ENCODE measurements around the gene KCNG4. TPM values are rescaled to one million over a fixed set of nuclear protein-coding genes. Genes with fewer than 3 reads are reported as not detected.

The KCNG4 gene
- polyA plus RNA-seq, 1 donor from 2014 or later = not detected

GRCh38 chr16:84252184-84252583 lies 12.4 kb upstream of the KCNG4 start:
- Mint-ChIP-seq H3K36me3 (peaks cover 2% of the 10 kb centered on the region), H3K27me3 (peaks cover 6% of the 10 kb centered on the region), H3K4me1 (peaks cover 0 to 3% (median 2%) of the 10 kb centered on the region in 3 donors), H3K27ac (no peak overlapping the region), H3K4me3 (no peak overlapping the region), H3K9me3 (peaks cover 0 to 7% (median 0%) of the 10 kb centered on the region in 3 donors)

- Mint-ChIP-seq H3K27ac (no peak overlapping the region), H3K27me3 (peaks cover 10% of the 10 kb centered on the region), H3K36me3 (peaks cover 2% of the 10 kb centered on the region), H3K4me1 (no peaks in the 10 kb centered on the region), H3K9me3 (peaks cover 0 to 7% (median 7%) of the 10 kb centered on the region in 3 donors), H3K4me3 (no peak overlapping the region)
These were observed 8.0 kb upstream of the KCNG4 start for GRCh38 chr16:84247844-84248243.

GRCh38 chr16:84247331-84247730 lies 7.5 kb upstream of the KCNG4 start:
- Mint-ChIP-seq H3K4me3 (no peak overlapping the region), H3K9me3 (peaks cover 0 to 7% (median 7%) of the 10 kb centered on the region in 3 donors), H3K27me3 (peaks cover 13% of the 10 kb centered on the region), H3K27ac (no peak overlapping the region), H3K36me3 (peaks cover 2% of the 10 kb centered on the region), H3K4me1 (no peaks in the 10 kb centered on the region)

- no peak overlapping the region for H3K4me3 Mint-ChIP-seq
- peaks cover 11% of the 10 kb centered on the region for H3K27me3 Mint-ChIP-seq
- H3K9me3 Mint-ChIP-seq = peaks cover 0 to 7% (median 7%) of the 10 kb centered on the region in 3 donors
- peaks cover 2% of the 10 kb centered on the region for H3K36me3 Mint-ChIP-seq
- no peaks in the 10 kb centered on the region for H3K4me1 Mint-ChIP-seq
- no peak overlapping the region for H3K27ac Mint-ChIP-seq
These were observed 6.9 kb upstream of the KCNG4 start for GRCh38 chr16:84246679-84247077.

- Mint-ChIP-seq H3K27me3 (peaks cover 15% of the 10 kb centered on the region), H3K27ac (no peak overlapping the region), H3K4me1 (no peaks in the 10 kb centered on the region), H3K9me3 (peaks cover 0 to 7% (median 4%) of the 10 kb centered on the region in 3 donors), H3K4me3 (no peak overlapping the region), H3K36me3 (peaks cover 2% of the 10 kb centered on the region)
These were observed 6.3 kb upstream of the KCNG4 start for GRCh38 chr16:84245956-84246678.

- Mint-ChIP-seq H3K27me3 (peaks cover 19% of the 10 kb centered on the region), H3K9me3 (peaks cover 0 to 7% (median 4%) of the 10 kb centered on the region in 3 donors), H3K4me3 (no peak overlapping the region), H3K27ac (no peak overlapping the region), H3K36me3 (peaks cover 2% of the 10 kb centered on the region), H3K4me1 (no peaks in the 10 kb centered on the region)
These were observed 4.9 kb upstream of the KCNG4 start for GRCh38 chr16:84244728-84245127.

GRCh38 chr16:84243732-84244131 lies 3.9 kb upstream of the KCNG4 start:
- H3K9me3 Mint-ChIP-seq = peaks cover 0 to 7% (median 4%) of the 10 kb centered on the region in 3 donors
- H3K27ac Mint-ChIP-seq = no peak overlapping the region
- H3K4me3 Mint-ChIP-seq = no peak overlapping the region
- peaks cover 19% of the 10 kb centered on the region for H3K27me3 Mint-ChIP-seq
- H3K36me3 Mint-ChIP-seq = peaks cover 2% of the 10 kb centered on the region
- H3K4me1 Mint-ChIP-seq = no peaks in the 10 kb centered on the region

GRCh38 chr16:84242839-84243238 lies 3.0 kb upstream of the KCNG4 start:
- Mint-ChIP-seq H3K36me3 (no peaks in the 10 kb centered on the region), H3K9me3 (peaks cover 0 to 7% (median 4%) of the 10 kb centered on the region in 3 donors), H3K4me3 (no peak overlapping the region), H3K27me3 (peaks cover 19% of the 10 kb centered on the region), H3K27ac (no peak overlapping the region), H3K4me1 (no peaks in the 10 kb centered on the region)

GRCh38 chr16:84241778-84242177 lies 2.0 kb upstream of the KCNG4 start:
- no peaks in the 10 kb centered on the region for H3K36me3 Mint-ChIP-seq
- peak overlapping the region in 1 of 4 donors; percentile 59 for H3K4me3 Mint-ChIP-seq
- H3K4me1 Mint-ChIP-seq = no peaks in the 10 kb centered on the region
- no peak overlapping the region for H3K27ac Mint-ChIP-seq
- peaks cover 0 to 7% (median 4%) of the 10 kb centered on the region in 3 donors for H3K9me3 Mint-ChIP-seq
- H3K27me3 Mint-ChIP-seq = peaks cover 21% of the 10 kb centered on the region

- H3K9me3 Mint-ChIP-seq = peaks cover 0 to 7% (median 4%) of the 10 kb centered on the region in 3 donors
- H3K27ac Mint-ChIP-seq = no peak overlapping the region
- peaks cover 21% of the 10 kb centered on the region for H3K27me3 Mint-ChIP-seq
- no peaks in the 10 kb centered on the region for H3K36me3 Mint-ChIP-seq
- H3K4me1 Mint-ChIP-seq = no peaks in the 10 kb centered on the region
- H3K4me3 Mint-ChIP-seq = no peak overlapping the region
These were observed 643 bp upstream of the KCNG4 start for GRCh38 chr16:84240455-84240854.

GRCh38 chr16:84239141-84239769 lies 557 bp downstream of the KCNG4 start:
- no peaks in the 10 kb centered on the region for H3K4me1 Mint-ChIP-seq
- peaks cover 0 to 4% (median 4%) of the 10 kb centered on the region in 3 donors for H3K9me3 Mint-ChIP-seq
- no peak overlapping the region for H3K27ac Mint-ChIP-seq
- H3K4me3 Mint-ChIP-seq = no peak overlapping the region
- peaks cover 21% of the 10 kb centered on the region for H3K27me3 Mint-ChIP-seq
- H3K36me3 Mint-ChIP-seq = no peaks in the 10 kb centered on the region

- Mint-ChIP-seq H3K4me1 (no peaks in the 10 kb centered on the region), H3K9me3 (peaks cover 0 to 2% (median 0%) of the 10 kb centered on the region in 3 donors), H3K4me3 (no peak overlapping the region), H3K36me3 (no peaks in the 10 kb centered on the region), H3K27me3 (peaks cover 17% of the 10 kb centered on the region), H3K27ac (no peak overlapping the region)
These were observed 1.6 kb downstream of the KCNG4 start for GRCh38 chr16:84237994-84238750.

GRCh38 chr16:84236671-84237070 lies 3.1 kb downstream of the KCNG4 start:
- Mint-ChIP-seq H3K9me3 (peaks cover 0 to 2% (median 0%) of the 10 kb centered on the region in 3 donors), H3K36me3 (no peaks in the 10 kb centered on the region), H3K27me3 (peaks cover 17% of the 10 kb centered on the region), H3K4me1 (no peaks in the 10 kb centered on the region), H3K4me3 (no peak overlapping the region), H3K27ac (no peak overlapping the region)

- Mint-ChIP-seq H3K4me3 (no peak overlapping the region), H3K9me3 (peaks cover 0 to 2% (median 0%) of the 10 kb centered on the region in 3 donors), H3K27me3 (peaks cover 8% of the 10 kb centered on the region), H3K36me3 (no peaks in the 10 kb centered on the region), H3K4me1 (no peaks in the 10 kb centered on the region), H3K27ac (no peak overlapping the region)
These were observed 5.2 kb downstream of the KCNG4 start for GRCh38 chr16:84234321-84235241.

Measured in IgD-negative memory B cell (primary cell).